ENCODE data around the gene ERH.

The ERH gene

DNA sequence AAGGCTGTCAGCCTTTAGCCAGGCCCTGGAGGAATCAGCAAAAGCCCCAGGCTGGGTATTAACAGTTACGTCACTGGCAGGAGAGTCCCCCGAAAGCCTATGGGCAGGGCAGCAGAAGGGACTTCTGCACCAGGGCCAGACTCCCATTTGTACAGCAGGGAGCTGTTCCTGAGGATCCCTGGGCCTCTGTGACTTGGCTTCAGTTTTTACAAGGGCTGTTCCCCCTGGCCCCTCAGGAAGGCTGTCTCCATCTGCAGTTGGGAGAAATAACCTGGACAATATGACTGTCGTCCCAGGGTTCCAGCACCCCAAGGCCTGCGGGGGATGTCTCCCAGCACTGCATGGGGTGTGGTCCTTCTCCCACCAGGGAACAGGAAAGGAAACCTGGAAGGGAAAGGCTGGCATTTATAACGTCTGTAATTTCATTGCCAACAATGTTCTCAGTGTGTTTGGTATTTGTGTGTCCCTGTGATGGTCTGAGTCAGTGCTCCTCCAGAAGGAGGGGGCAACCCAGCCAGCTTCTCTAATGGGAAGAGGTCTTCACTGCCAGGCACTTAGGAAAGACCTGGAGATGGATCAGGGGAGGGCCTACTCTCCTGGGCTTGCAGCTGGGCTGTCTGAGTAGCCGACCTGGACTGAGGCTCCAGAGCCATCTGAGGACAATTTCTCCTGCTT is 42.4 kb downstream of the ERH start:
- peak overlapping the region in 1 of 2 experiments; percentile 35 for H3K4me3 ChIP-seq (ENCODE audit: insufficient read depth in 1 of 2, low read depth in 1 of 2, low read length in 2 of 2)
- peaks cover 0 to 33% of the 10 kb centered on the region in 2 experiments for H3K27me3 ChIP-seq (ENCODE audit: control insufficient read depth in 1 of 2, insufficient read depth in 1 of 2, low read length in 2 of 2)
- WGBS, result 83% methylated on average over 6 of the region's 6 CpGs
- peaks cover 0 to 5% of the 10 kb centered on the region in 2 experiments for H3K36me3 ChIP-seq (ENCODE audit: control insufficient read depth in 1 of 2, insufficient read depth in 2 of 2, low read depth in 1 of 2, low read length in 2 of 2)
- H2AK5ac ChIP-seq (ENCODE audit: low read length, severe bottlenecking), result no peak overlapping the region
- H2BK12ac ChIP-seq (ENCODE audit: low read length in 2 of 2), result no peak overlapping the region
- no peak overlapping the region for H4K91ac ChIP-seq (ENCODE audit: low read length)
- H2AFZ ChIP-seq (ENCODE audit: low read depth, low read length), result no peak overlapping the region
- H3K18ac ChIP-seq (ENCODE audit: low read depth in 1 of 2, low read length in 2 of 2), result no peak overlapping the region
- H2BK15ac ChIP-seq (ENCODE audit: low read depth, poor library complexity, severe bottlenecking), result no peak overlapping the region
- H3K9ac ChIP-seq (ENCODE audit: low read length), result peak overlapping the region; percentile 76
- no peak overlapping the region for H3K23ac ChIP-seq (ENCODE audit: low read length in 2 of 2)
- no peak overlapping the region for H3K4me2 ChIP-seq (ENCODE audit: low read length, poor library complexity, severe bottlenecking)
- H3K4ac ChIP-seq (ENCODE audit: low read depth in 1 of 2, low read length in 2 of 2), result no peak overlapping the region
- no peak overlapping the region for H3K27ac ChIP-seq (ENCODE audit: low read length, poor library complexity, severe bottlenecking)
- no peak overlapping the region for H2BK120ac ChIP-seq (ENCODE audit: low read depth, low read length)
- no peaks in the 10 kb centered on the region for H3K79me1 ChIP-seq (replicated peaks; ENCODE audit: low read length, poor library complexity, severe bottlenecking)
- H2BK5ac ChIP-seq (ENCODE audit: low read depth, low read length, poor library complexity, severe bottlenecking), result no peak overlapping the region
- no peaks in the 10 kb centered on the region for H3K9me3 ChIP-seq (ENCODE audit: control insufficient read depth, low read length)
- no peak overlapping the region for H3K14ac ChIP-seq (ENCODE audit: low read length in 2 of 2)
- no peak overlapping the region for H4K8ac ChIP-seq (ENCODE audit: low read length)
- peaks cover 12% of the 10 kb centered on the region for H3K4me1 ChIP-seq (ENCODE audit: control insufficient read depth, insufficient read depth, low read depth, low read length)
- DNase-seq, result peak; percentile 17

DNA sequence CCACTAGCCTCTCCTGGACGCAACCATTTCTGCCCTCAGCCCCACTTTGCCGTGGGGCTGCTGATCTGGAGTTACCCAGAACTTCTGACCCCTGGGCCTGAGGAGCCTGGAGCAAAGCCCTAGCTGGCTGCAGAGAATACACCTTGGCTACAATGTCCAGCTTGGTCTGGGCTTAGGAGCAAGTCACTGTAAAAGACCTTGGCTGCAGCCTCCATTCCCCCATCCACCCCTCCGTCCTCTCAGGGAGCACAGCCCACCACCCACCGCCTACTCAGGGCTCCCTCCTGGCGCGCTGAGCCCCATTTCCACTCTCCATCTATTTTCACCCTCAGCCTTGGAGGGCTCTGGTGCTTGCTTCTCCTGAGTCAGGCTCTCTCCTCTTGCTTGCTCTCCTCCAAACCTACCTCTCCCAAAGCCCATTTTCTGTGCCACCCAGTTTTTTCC is 42.9 kb downstream of the ERH start:
- no peak overlapping the region for H3K18ac ChIP-seq (ENCODE audit: low read depth in 1 of 2, low read length in 2 of 2)
- no peak overlapping the region for H3K14ac ChIP-seq (ENCODE audit: low read length in 2 of 2)
- no peak overlapping the region for H4K8ac ChIP-seq (ENCODE audit: low read length)
- peaks cover 0 to 5% of the 10 kb centered on the region in 2 experiments for H3K36me3 ChIP-seq (ENCODE audit: control insufficient read depth in 1 of 2, insufficient read depth in 2 of 2, low read depth in 1 of 2, low read length in 2 of 2)
- no peak overlapping the region for H2BK12ac ChIP-seq (ENCODE audit: low read length in 2 of 2)
- H3K4me1 ChIP-seq (ENCODE audit: control insufficient read depth, insufficient read depth, low read depth, low read length), result peaks cover 12% of the 10 kb centered on the region
- 95% methylated on average over 6 of the region's 6 CpGs for WGBS
- H4K91ac ChIP-seq (ENCODE audit: low read length), result no peak overlapping the region
- H3K4me3 ChIP-seq (ENCODE audit: insufficient read depth in 1 of 2, low read depth in 1 of 2, low read length in 2 of 2), result peak overlapping the region in 1 of 2 experiments; percentile 35
- no peak overlapping the region for H3K27ac ChIP-seq (ENCODE audit: low read length, poor library complexity, severe bottlenecking)
- no peaks in the 10 kb centered on the region for H3K9me3 ChIP-seq (ENCODE audit: control insufficient read depth, low read length)
- H2BK15ac ChIP-seq (ENCODE audit: low read depth, poor library complexity, severe bottlenecking), result no peak overlapping the region
- peaks cover 0 to 37% of the 10 kb centered on the region in 2 experiments for H3K27me3 ChIP-seq (ENCODE audit: control insufficient read depth in 1 of 2, insufficient read depth in 1 of 2, low read length in 2 of 2)
- H3K23ac ChIP-seq (ENCODE audit: low read length in 2 of 2), result no peak overlapping the region
- no peak for DNase-seq
- no peak overlapping the region for H2AFZ ChIP-seq (ENCODE audit: low read depth, low read length)
- H2AK5ac ChIP-seq (ENCODE audit: low read length, severe bottlenecking), result no peak overlapping the region
- H3K4me2 ChIP-seq (ENCODE audit: low read length, poor library complexity, severe bottlenecking), result no peak overlapping the region
- H3K79me1 ChIP-seq (replicated peaks; ENCODE audit: low read length, poor library complexity, severe bottlenecking), result no peaks in the 10 kb centered on the region
- H2BK5ac ChIP-seq (ENCODE audit: low read depth, low read length, poor library complexity, severe bottlenecking), result no peak overlapping the region
- no peak overlapping the region for H2BK120ac ChIP-seq (ENCODE audit: low read depth, low read length)
- peak overlapping the region; percentile 76 for H3K9ac ChIP-seq (ENCODE audit: low read length)
- no peak overlapping the region for H3K4ac ChIP-seq (ENCODE audit: low read depth in 1 of 2, low read length in 2 of 2)

DNA sequence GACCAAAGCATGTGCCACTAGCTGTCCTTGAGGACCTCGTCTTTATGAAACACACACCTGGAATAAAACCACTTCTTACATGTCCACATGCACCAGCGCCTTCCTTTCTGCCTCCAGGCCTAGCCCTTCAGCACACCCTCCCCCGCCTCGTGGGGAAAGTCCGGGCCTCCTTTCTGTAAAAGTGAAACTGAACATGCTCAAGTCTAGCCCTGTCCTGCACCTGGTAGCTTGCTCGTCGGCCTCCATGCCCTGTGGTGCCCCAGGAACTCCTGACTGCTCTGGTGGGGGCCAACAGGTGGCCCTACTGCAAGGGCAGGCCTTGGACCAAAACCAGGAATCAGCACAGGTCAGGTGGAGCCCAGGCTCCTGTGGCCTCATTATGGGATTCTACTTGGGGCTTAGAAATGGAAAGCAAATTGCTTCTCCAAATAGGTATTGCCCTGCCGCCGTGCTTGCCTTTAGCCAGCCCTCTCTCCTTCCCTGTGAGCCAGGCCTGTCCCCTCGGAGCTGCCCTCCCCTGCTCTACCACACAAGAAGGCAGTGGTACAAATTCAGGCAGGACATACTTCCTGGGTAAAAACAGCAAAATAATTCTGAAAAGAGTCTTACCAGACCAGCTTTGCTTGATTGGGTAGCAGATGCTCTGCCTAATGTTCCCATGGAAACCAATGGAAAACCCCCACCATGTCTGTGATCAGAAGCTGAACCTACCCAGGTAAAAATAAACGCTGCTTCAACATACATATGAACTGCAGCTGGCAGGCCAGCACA is 43.5 kb downstream of the ERH start:
- H3K23ac ChIP-seq (ENCODE audit: low read length in 2 of 2), result no peak overlapping the region
- H4K91ac ChIP-seq (ENCODE audit: low read length), result peak overlapping the region; percentile 71
- no peak overlapping the region for H2BK120ac ChIP-seq (ENCODE audit: low read depth, low read length)
- H3K79me1 ChIP-seq (replicated peaks; ENCODE audit: low read length, poor library complexity, severe bottlenecking), result no peaks in the 10 kb centered on the region
- no peak overlapping the region for H3K4ac ChIP-seq (ENCODE audit: low read depth in 1 of 2, low read length in 2 of 2)
- no peak overlapping the region for H2AFZ ChIP-seq (ENCODE audit: low read depth, low read length)
- no peak overlapping the region for H3K27ac ChIP-seq (ENCODE audit: low read length, poor library complexity, severe bottlenecking)
- no peak overlapping the region for H2BK12ac ChIP-seq (ENCODE audit: low read length in 2 of 2)
- peak; percentile 41 for DNase-seq
- H3K9ac ChIP-seq (ENCODE audit: low read length), result no peak overlapping the region
- peaks cover 0 to 42% of the 10 kb centered on the region in 2 experiments for H3K27me3 ChIP-seq (ENCODE audit: control insufficient read depth in 1 of 2, insufficient read depth in 1 of 2, low read length in 2 of 2)
- H3K18ac ChIP-seq (ENCODE audit: low read depth in 1 of 2, low read length in 2 of 2), result no peak overlapping the region
- H3K36me3 ChIP-seq (ENCODE audit: control insufficient read depth in 1 of 2, insufficient read depth in 2 of 2, low read depth in 1 of 2, low read length in 2 of 2), result peaks cover 0 to 6% of the 10 kb centered on the region in 2 experiments
- H2BK5ac ChIP-seq (ENCODE audit: low read depth, low read length, poor library complexity, severe bottlenecking), result no peak overlapping the region
- no peak overlapping the region for H4K8ac ChIP-seq (ENCODE audit: low read length)
- 86% methylated on average over 11 of the region's 11 CpGs for WGBS
- H3K4me3 ChIP-seq (ENCODE audit: insufficient read depth in 1 of 2, low read depth in 1 of 2, low read length in 2 of 2), result no peak overlapping the region
- no peak overlapping the region for H3K4me2 ChIP-seq (ENCODE audit: low read length, poor library complexity, severe bottlenecking)
- H3K9me3 ChIP-seq (ENCODE audit: control insufficient read depth, low read length), result no peaks in the 10 kb centered on the region
- no peak overlapping the region for H2BK15ac ChIP-seq (ENCODE audit: low read depth, poor library complexity, severe bottlenecking)
- H3K14ac ChIP-seq (ENCODE audit: low read length in 2 of 2), result no peak overlapping the region
- H2AK5ac ChIP-seq (ENCODE audit: low read length, severe bottlenecking), result no peak overlapping the region
- H3K4me1 ChIP-seq (ENCODE audit: control insufficient read depth, insufficient read depth, low read depth, low read length), result peaks cover 12% of the 10 kb centered on the region

DNA sequence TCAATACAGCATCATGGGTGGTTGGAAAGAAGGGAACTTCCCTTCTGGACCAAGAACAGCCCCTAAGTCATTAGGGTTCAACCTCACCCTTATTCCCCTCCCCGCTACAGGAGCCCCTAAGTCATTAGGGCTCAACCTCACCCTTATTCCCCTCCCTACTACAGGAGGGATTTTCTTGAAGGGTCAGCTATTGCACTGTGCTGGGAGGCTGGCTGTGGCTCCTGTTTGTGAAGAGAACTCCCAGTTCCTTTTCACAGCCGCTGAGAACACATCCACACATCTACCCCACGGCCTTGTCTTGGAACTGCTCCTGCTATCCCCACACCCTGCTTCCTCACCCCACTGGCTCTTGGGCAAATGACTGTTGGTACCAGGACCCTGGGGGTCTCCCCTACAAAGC is 44.9 kb downstream of the ERH start:
- Histone ChIP-seq H3K4ac (ENCODE audit: low read depth in 1 of 2, low read length in 2 of 2) (no peak overlapping the region), H3K36me3 (ENCODE audit: control insufficient read depth in 1 of 2, insufficient read depth in 2 of 2, low read depth in 1 of 2, low read length in 2 of 2) (peaks cover 0 to 15% of the 10 kb centered on the region in 2 experiments), H3K18ac (ENCODE audit: low read depth in 1 of 2, low read length in 2 of 2) (no peak overlapping the region), H2BK120ac (ENCODE audit: low read depth, low read length) (no peak overlapping the region), H3K4me3 (ENCODE audit: insufficient read depth in 1 of 2, low read depth in 1 of 2, low read length in 2 of 2) (no peak overlapping the region), H3K4me2 (ENCODE audit: low read length, poor library complexity, severe bottlenecking) (no peak overlapping the region), H3K27me3 (ENCODE audit: control insufficient read depth in 1 of 2, insufficient read depth in 1 of 2, low read length in 2 of 2) (peaks cover 0 to 48% of the 10 kb centered on the region in 2 experiments), H2BK15ac (ENCODE audit: low read depth, poor library complexity, severe bottlenecking) (no peak overlapping the region), H3K23ac (ENCODE audit: low read length in 2 of 2) (no peak overlapping the region), H3K4me1 (ENCODE audit: control insufficient read depth, insufficient read depth, low read depth, low read length) (peaks cover 12% of the 10 kb centered on the region), H2AK5ac (ENCODE audit: low read length, severe bottlenecking) (no peak overlapping the region), H2BK5ac (ENCODE audit: low read depth, low read length, poor library complexity, severe bottlenecking) (no peak overlapping the region), H4K91ac (ENCODE audit: low read length) (no peak overlapping the region), H2AFZ (ENCODE audit: low read depth, low read length) (no peak overlapping the region), H3K9me3 (ENCODE audit: control insufficient read depth, low read length) (no peaks in the 10 kb centered on the region), H3K79me1 (replicated peaks; ENCODE audit: low read length, poor library complexity, severe bottlenecking) (no peaks in the 10 kb centered on the region), H3K9ac (ENCODE audit: low read length) (no peak overlapping the region), H4K8ac (ENCODE audit: low read length) (no peak overlapping the region), H2BK12ac (ENCODE audit: low read length in 2 of 2) (no peak overlapping the region), H3K27ac (ENCODE audit: low read length, poor library complexity, severe bottlenecking) (no peak overlapping the region), H3K14ac (ENCODE audit: low read length in 2 of 2) (no peak overlapping the region)
- DNase-seq, result no peak
- 96% methylated on average over 2 of the region's 3 CpGs for WGBS

Data from mesenchymal stem cell (in vitro differentiated cells and primary cell).